ENCODE measurements around the gene ZNF14.

DNA sequence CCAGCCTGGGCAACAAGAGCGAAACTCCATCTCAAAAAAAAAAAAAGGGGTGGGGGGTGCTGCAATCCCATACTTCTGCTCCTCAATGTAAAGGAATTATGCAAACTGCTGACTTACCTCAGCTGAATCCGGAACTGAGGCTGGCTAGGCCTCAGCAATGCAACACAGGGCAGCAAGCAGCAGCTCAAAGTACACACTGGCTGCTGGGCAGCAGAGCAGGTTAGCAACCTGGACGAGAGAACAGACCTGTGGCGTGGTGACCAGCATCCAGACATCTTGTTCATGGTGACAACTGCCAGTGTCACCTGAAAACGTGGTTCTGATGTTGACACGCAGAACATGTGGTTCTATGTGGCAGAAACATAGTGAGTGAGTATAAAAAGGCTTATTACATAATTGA lies 28.1 kb downstream of the ZNF14 start:
- TF ChIP-seq, protein P1, sequence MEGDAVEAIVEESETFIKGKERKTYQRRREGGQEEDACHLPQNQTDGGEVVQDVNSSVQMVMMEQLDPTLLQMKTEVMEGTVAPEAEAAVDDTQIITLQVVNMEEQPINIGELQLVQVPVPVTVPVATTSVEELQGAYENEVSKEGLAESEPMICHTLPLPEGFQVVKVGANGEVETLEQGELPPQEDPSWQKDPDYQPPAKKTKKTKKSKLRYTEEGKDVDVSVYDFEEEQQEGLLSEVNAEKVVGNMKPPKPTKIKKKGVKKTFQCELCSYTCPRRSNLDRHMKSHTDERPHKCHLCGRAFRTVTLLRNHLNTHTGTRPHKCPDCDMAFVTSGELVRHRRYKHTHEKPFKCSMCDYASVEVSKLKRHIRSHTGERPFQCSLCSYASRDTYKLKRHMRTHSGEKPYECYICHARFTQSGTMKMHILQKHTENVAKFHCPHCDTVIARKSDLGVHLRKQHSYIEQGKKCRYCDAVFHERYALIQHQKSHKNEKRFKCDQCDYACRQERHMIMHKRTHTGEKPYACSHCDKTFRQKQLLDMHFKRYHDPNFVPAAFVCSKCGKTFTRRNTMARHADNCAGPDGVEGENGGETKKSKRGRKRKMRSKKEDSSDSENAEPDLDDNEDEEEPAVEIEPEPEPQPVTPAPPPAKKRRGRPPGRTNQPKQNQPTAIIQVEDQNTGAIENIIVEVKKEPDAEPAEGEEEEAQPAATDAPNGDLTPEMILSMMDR (IDR thresholded peaks at IDR 0.05; ENCODE audit: extremely low read depth in 1 of 2, insufficient read depth in 1 of 2, low read depth in 1 of 2, low read length in 2 of 2): no peak
- TF ChIP-seq POLR2A (IDR thresholded peaks at IDR 0.05; ENCODE audit: low read depth, low read length): no peak
- no peak for TF ChIP-seq JUN (IDR thresholded peaks at IDR 0.05; ENCODE audit: borderline replicate concordance, insufficient read depth, insufficient read length, low read depth)
- TF ChIP-seq EZH2 (IDR thresholded peaks at IDR 0.05; ENCODE audit: borderline replicate concordance, low read depth, low read length, severe bottlenecking): no peak
- TF ChIP-seq, protein P2, sequence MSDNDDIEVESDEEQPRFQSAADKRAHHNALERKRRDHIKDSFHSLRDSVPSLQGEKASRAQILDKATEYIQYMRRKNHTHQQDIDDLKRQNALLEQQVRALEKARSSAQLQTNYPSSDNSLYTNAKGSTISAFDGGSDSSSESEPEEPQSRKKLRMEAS (IDR thresholded peaks at IDR 0.05; ENCODE audit: insufficient read depth, insufficient read length): no peak
- no peak for TF ChIP-seq POLR2AphosphoS5 (IDR thresholded peaks at IDR 0.05; ENCODE audit: insufficient read depth, low read depth, low read length)
